Epithelial cell of esophagus (primary cell): ENCODE data around the gene AMMECR1.

ENCODE experiments used
- DNase-seq: peaks from one replicate; pipeline ENCODE4 v3.0.0; 2010; ENCODE audit warnings: low read depth
- H3K4me3 ChIP-seq: 2 replicates; pipeline ENCODE4 v1.5.1; 2011; ENCODE audit warnings: mild to moderate bottlenecking, low read length, control low read depth
- CTCF ChIP-seq: IDR thresholded peaks from 2 replicates; pipeline ENCODE4 v1.5.1; 2011; ENCODE audit warnings: low read depth, mild to moderate bottlenecking, low read length, control low read depth, inconsistent platforms; ENCODE audit not compliant: insufficient read depth; ENCODE audit errors: missing control alignments

Gene AMMECR1

GRCh38 chrX:110175696-110176095 lies 142.2 kb downstream of the AMMECR1 start:
- H3K4me3 ChIP-seq = no peak overlapping the region
- TF ChIP-seq CTCF = no peak
- no peak for DNase-seq

- TF ChIP-seq CTCF = no peak
- DNase-seq = no peak
Measured at GRCh38 chrX:110175146-110175545, 142.7 kb downstream of the AMMECR1 start.

GRCh38 chrX:110173192-110174175 lies 144.4 kb downstream of the AMMECR1 start:
- no peak for TF ChIP-seq CTCF
- DNase-seq = peak; percentile 60

More at GRCh38 chrX:110175146-110175545, 142.7 kb downstream of the AMMECR1 start:
- no peak overlapping the region for H3K4me3 ChIP-seq

GRCh38 chrX:110172215-110172614 lies 145.7 kb downstream of the AMMECR1 start:
- no peak for DNase-seq
- no peak overlapping the region for H3K4me3 ChIP-seq
- TF ChIP-seq CTCF = no peak

More at GRCh38 chrX:110173192-110174175, 144.4 kb downstream of the AMMECR1 start:
- H3K4me3 ChIP-seq = no peak overlapping the region

GRCh38 chrX:110171442-110171841 lies 146.4 kb downstream of the AMMECR1 start:
- no peak for TF ChIP-seq CTCF
- no peak for DNase-seq
- H3K4me3 ChIP-seq = no peak overlapping the region

GRCh38 chrX:110170029-110170428 lies 147.9 kb downstream of the AMMECR1 start:
- TF ChIP-seq CTCF = no peak
- no peak for DNase-seq
- no peak overlapping the region for H3K4me3 ChIP-seq

GRCh38 chrX:110168585-110168984 lies 149.3 kb downstream of the AMMECR1 start:
- H3K4me3 ChIP-seq = no peak overlapping the region
- peak; percentile 40 for DNase-seq
- TF ChIP-seq CTCF = no peak
